ENCODE measurements around the gene REEP6. TPM values are rescaled to one million over a fixed set of nuclear protein-coding genes. Genes with fewer than 3 reads are reported as not detected.

The REEP6 gene
- total and polyA plus RNA-seq, 4 donors = 16.4 to 449 (median 201) TPM

DNA sequence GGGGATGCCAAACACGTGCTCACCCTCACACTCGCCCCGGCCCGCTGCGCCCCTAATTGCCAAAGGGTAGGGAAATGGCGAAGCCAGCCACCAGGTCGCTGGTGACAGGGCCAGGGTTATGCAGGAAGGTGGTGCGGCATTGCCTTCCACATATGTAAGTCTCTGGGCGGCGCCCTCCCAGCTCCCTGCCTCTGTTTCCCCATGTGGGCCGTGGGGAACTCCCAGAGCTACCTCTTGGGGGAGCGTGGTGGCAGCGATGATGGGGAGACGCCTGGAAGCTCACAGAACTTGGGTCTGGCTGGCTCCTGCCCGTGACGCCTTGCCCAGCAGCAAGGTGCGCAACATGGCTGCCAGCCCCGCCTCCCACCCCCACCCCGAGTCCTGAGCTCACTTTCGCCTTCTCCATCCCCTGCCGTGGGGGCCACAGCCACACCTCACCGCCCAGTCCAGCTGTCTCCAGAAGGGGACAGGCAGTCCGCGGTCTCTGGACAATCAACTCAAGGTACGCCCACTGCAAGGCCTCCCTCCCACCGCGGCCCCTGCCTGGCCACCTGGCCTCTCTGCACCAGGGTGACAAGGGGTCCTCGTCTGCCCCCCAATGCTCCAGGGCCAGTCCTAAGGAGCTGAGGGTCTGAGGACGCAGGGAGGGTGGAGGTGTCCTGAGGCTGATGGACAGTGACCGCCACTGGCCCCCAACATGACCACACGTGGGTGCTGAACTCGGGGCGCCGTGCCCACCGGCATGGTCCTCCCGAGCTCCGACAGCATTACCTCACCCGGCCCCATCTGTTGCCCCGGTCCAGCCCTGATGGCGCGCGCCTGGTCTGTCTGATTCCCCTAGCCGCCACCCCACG is 18.5 kb upstream of the REEP6 start:
- TF ChIP-seq, protein P1, sequence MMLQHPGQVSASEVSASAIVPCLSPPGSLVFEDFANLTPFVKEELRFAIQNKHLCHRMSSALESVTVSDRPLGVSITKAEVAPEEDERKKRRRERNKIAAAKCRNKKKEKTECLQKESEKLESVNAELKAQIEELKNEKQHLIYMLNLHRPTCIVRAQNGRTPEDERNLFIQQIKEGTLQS (IDR thresholded peaks at IDR 0.05) = no peak
- TF ChIP-seq FOXA1 (IDR thresholded peaks at IDR 0.05) = no peak
- TF ChIP-seq HNF4A (conservative IDR thresholded peaks at IDR 0.05) = no peak
- TF ChIP-seq, protein P2, sequence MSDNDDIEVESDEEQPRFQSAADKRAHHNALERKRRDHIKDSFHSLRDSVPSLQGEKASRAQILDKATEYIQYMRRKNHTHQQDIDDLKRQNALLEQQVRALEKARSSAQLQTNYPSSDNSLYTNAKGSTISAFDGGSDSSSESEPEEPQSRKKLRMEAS (IDR thresholded peaks at IDR 0.05) = no peak
- peaks cover 0 to 6% (median 0%) of the 10 kb centered on the region in 4 donors for H3K36me3 ChIP-seq (ENCODE audit: control insufficient read depth in 4 of 4, insufficient read depth in 3 of 4, low read depth in 1 of 4, low read length in 3 of 4)
- no peaks in the 10 kb centered on the region for H3K9me3 ChIP-seq (ENCODE audit: control insufficient read depth in 4 of 4, low read length in 3 of 4)
- DNase-seq (ENCODE audit: low spot score) = no peak
- H3K27me3 ChIP-seq (ENCODE audit: control insufficient read depth in 4 of 4, insufficient read depth in 4 of 4, low read length in 3 of 4) = peaks cover 0 to 7% (median 7%) of the 10 kb centered on the region in 4 donors
- no peak overlapping the region for H3K27ac ChIP-seq (ENCODE audit: low read depth in 1 of 2, low read length in 2 of 2)
- peaks cover 32 to 55% (median 38%) of the 10 kb centered on the region in 4 donors for H3K4me1 ChIP-seq (ENCODE audit: control insufficient read depth in 4 of 4, insufficient read depth in 4 of 4, low read length in 3 of 4)
- no peak overlapping the region for H3K4me3 ChIP-seq (ENCODE audit: low read depth in 1 of 3, low read length in 3 of 3)
- H3K9ac ChIP-seq (ENCODE audit: low read depth in 1 of 2, low read length in 2 of 2) = no peak overlapping the region
- WGBS = 52% methylated on average over 44 of the region's 44 CpGs

DNA sequence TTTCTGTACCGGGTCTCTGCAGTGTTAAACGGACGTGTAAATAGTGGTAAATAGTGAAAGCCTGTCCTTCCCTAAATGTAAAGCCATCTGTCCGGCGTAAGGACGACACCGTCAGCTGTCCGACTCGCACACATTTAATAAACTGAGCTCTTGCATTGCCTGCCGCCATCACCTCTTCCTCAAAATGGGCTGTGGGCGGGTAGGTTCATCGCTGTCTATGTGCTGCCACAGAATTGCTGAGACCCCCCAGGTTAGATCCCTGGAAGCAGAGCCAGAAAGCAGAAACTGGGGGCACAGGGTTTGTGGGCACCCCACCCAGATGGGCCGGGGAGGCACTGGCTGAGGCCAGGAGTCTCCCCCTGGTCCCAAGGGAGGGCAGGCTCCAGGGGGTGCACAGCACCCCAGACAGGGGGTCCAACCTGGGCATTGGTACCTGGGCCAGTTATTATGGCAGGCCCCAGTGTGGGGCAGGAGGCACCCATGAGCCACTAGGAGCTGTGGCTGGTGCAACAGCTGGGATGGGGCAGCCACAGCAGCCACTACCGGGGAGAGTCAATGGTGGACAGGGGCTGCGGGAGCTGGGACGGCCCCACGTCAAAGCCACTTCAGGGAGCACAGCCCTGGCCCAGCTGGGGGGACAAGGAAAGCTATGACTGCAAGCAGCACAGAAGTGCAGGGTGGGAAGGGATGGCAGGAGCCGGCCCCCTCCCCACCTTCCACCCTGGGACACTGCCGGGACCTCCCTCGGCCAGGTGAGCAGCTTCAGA is 17.7 kb upstream of the REEP6 start:
- Histone ChIP-seq H3K36me3 (ENCODE audit: control insufficient read depth in 4 of 4, insufficient read depth in 3 of 4, low read depth in 1 of 4, low read length in 3 of 4) (peaks cover 0 to 6% (median 0%) of the 10 kb centered on the region in 4 donors), H3K9ac (ENCODE audit: low read depth in 1 of 2, low read length in 2 of 2) (no peak overlapping the region), H3K27me3 (ENCODE audit: control insufficient read depth in 4 of 4, insufficient read depth in 4 of 4, low read length in 3 of 4) (peaks cover 0 to 7% (median 5%) of the 10 kb centered on the region in 4 donors), H3K4me3 (ENCODE audit: low read depth in 1 of 3, low read length in 3 of 3) (no peak overlapping the region), H3K9me3 (ENCODE audit: control insufficient read depth in 4 of 4, low read length in 3 of 4) (no peaks in the 10 kb centered on the region), H3K27ac (ENCODE audit: low read depth in 1 of 2, low read length in 2 of 2) (no peak overlapping the region), H3K4me1 (ENCODE audit: control insufficient read depth in 4 of 4, insufficient read depth in 4 of 4, low read length in 3 of 4) (peaks cover 28 to 53% (median 34%) of the 10 kb centered on the region in 4 donors)
- 75% methylated on average over 20 of the region's 20 CpGs for WGBS
- TF ChIP-seq, protein P2 (IDR thresholded peaks at IDR 0.05) = no peak
- TF ChIP-seq SP1 (IDR thresholded peaks at IDR 0.05) = no peak
- no peak for DNase-seq (ENCODE audit: low spot score)

DNA sequence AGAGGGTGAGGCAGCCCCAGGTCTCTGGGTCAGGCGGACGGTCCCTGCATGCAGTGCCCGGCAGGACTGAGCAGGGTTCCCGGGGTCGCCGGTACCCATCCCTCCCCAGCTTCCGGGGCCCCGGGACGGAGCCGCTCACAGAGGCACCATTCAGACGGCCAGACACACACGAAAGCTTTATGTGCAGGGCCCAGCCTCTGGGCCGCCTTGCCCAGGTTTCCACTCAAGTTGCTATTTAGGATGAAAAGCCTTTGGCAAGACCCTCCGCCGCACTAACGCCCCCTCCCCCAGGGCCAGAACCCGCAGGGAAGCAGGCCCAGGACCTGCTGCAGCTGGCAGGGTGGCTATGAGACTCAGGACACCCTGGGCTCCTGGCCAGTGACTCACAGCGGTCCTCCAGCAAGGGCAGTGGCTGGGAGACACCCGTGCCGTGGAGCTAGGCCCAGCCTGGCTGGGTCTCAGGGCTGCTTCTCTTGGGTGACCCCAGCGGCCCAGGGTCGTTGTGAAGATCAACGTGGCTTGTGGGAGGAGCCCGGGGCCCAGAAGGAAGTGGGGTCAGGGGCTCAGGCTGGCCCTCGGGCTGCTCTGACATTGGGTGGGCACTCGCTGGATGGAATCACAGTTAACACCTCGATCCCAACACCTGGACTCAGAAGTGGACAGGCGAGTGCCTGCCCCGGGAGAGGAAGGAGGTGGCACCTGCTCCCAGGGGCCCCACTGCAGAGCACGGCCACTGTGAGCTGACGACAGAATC is 16.8 kb upstream of the REEP6 start:
- H3K27me3 ChIP-seq (ENCODE audit: control insufficient read depth in 4 of 4, insufficient read depth in 4 of 4, low read length in 3 of 4) = peaks cover 0 to 7% (median 2%) of the 10 kb centered on the region in 4 donors
- 77% methylated on average over 31 of the region's 31 CpGs for WGBS
- H3K9ac ChIP-seq (ENCODE audit: low read depth in 1 of 2, low read length in 2 of 2) = no peak overlapping the region
- no peak overlapping the region for H3K27ac ChIP-seq (ENCODE audit: low read depth in 1 of 2, low read length in 2 of 2)
- H3K4me1 ChIP-seq (ENCODE audit: control insufficient read depth in 4 of 4, insufficient read depth in 4 of 4, low read length in 3 of 4) = peaks cover 18 to 45% (median 31%) of the 10 kb centered on the region in 4 donors
- H3K4me3 ChIP-seq (ENCODE audit: low read depth in 1 of 3, low read length in 3 of 3) = no peak overlapping the region
- H3K36me3 ChIP-seq (ENCODE audit: control insufficient read depth in 4 of 4, insufficient read depth in 3 of 4, low read depth in 1 of 4, low read length in 3 of 4) = peaks cover 0 to 6% (median 0%) of the 10 kb centered on the region in 4 donors
- H3K9me3 ChIP-seq (ENCODE audit: control insufficient read depth in 4 of 4, low read length in 3 of 4) = no peaks in the 10 kb centered on the region
- no peak for DNase-seq (ENCODE audit: low spot score)
- TF ChIP-seq GABPA (IDR thresholded peaks at IDR 0.05 in 1 of 2, conservative IDR thresholded peaks at IDR 0.05 in 1 of 2) (no peak), SP1 (IDR thresholded peaks at IDR 0.05) (no peak), EGR1 (IDR thresholded peaks at IDR 0.05; ENCODE audit: low read depth in 2 of 2) (no peak), HNF4A (conservative IDR thresholded peaks at IDR 0.05) (no peak), RXRA (IDR thresholded peaks at IDR 0.05) (no peak), HNF4G (IDR thresholded peaks at IDR 0.05) (no peak), NR2F2 (IDR thresholded peaks at IDR 0.05) (no peak), FOXA1 (IDR thresholded peaks at IDR 0.05) (no peak), YY1 (IDR thresholded peaks at IDR 0.05) (no peak)
- TF ChIP-seq, protein P3, sequence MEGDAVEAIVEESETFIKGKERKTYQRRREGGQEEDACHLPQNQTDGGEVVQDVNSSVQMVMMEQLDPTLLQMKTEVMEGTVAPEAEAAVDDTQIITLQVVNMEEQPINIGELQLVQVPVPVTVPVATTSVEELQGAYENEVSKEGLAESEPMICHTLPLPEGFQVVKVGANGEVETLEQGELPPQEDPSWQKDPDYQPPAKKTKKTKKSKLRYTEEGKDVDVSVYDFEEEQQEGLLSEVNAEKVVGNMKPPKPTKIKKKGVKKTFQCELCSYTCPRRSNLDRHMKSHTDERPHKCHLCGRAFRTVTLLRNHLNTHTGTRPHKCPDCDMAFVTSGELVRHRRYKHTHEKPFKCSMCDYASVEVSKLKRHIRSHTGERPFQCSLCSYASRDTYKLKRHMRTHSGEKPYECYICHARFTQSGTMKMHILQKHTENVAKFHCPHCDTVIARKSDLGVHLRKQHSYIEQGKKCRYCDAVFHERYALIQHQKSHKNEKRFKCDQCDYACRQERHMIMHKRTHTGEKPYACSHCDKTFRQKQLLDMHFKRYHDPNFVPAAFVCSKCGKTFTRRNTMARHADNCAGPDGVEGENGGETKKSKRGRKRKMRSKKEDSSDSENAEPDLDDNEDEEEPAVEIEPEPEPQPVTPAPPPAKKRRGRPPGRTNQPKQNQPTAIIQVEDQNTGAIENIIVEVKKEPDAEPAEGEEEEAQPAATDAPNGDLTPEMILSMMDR (IDR thresholded peaks at IDR 0.05; ENCODE audit: low read depth, low read length, missing input control) = no peak
- TF ChIP-seq, protein P2 (IDR thresholded peaks at IDR 0.05) = no peak
- TF ChIP-seq, protein P4, sequence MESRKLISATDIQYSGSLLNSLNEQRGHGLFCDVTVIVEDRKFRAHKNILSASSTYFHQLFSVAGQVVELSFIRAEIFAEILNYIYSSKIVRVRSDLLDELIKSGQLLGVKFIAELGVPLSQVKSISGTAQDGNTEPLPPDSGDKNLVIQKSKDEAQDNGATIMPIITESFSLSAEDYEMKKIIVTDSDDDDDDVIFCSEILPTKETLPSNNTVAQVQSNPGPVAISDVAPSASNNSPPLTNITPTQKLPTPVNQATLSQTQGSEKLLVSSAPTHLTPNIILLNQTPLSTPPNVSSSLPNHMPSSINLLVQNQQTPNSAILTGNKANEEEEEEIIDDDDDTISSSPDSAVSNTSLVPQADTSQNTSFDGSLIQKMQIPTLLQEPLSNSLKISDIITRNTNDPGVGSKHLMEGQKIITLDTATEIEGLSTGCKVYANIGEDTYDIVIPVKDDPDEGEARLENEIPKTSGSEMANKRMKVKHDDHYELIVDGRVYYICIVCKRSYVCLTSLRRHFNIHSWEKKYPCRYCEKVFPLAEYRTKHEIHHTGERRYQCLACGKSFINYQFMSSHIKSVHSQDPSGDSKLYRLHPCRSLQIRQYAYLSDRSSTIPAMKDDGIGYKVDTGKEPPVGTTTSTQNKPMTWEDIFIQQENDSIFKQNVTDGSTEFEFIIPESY (IDR thresholded peaks at IDR 0.05) = no peak
- TF ChIP-seq, protein P1 (IDR thresholded peaks at IDR 0.05) = no peak
